ENCODE data around the gene SECTM1. TPM values are rescaled to one million over a fixed set of nuclear protein-coding genes. Genes with fewer than 3 reads are reported as not detected.
"Not testable (repeated sequence)": the region's sequence is repeated elsewhere in the genome, so short reads cannot be mapped to it uniquely, and the experiment has no call there.

The SECTM1 gene
- total RNA-seq, 1 donor from 2014 or later, result 0.78 TPM

GRCh38 chr17:82347994-82348393 lies 14.4 kb upstream of the SECTM1 start:
- not testable (repeated sequence) for DNase-seq

GRCh38 chr17:82346342-82347300 lies 13.1 kb upstream of the SECTM1 start:
- no peak for DNase-seq

- no peak for DNase-seq
These were observed 11.8 kb upstream of the SECTM1 start for GRCh38 chr17:82345151-82345976.

- DNase-seq, result no peak
These were observed 10.8 kb upstream of the SECTM1 start for GRCh38 chr17:82344175-82344907.

- no peak for DNase-seq
These were observed 10.0 kb upstream of the SECTM1 start for GRCh38 chr17:82343560-82343959.

GRCh38 chr17:82342361-82343079 lies 9.0 kb upstream of the SECTM1 start:
- DNase-seq, result no peak

- DNase-seq, result no peak
These were observed 6.3 kb upstream of the SECTM1 start for GRCh38 chr17:82339634-82340580.

GRCh38 chr17:82338858-82339633 lies 5.5 kb upstream of the SECTM1 start:
- peak; percentile 16 for DNase-seq

- no peak for DNase-seq
These were observed 1.2 kb upstream of the SECTM1 start for GRCh38 chr17:82334622-82335394.

GRCh38 chr17:82334204-82334621 lies 647 bp upstream of the SECTM1 start:
- no peak for DNase-seq

- no peak for DNase-seq
These were observed 792 bp downstream of the SECTM1 start for GRCh38 chr17:82332669-82333278.

GRCh38 chr17:82331345-82331939 lies 2.1 kb downstream of the SECTM1 start:
- no peak for DNase-seq

GRCh38 chr17:82330322-82331239 lies 3.0 kb downstream of the SECTM1 start:
- DNase-seq, result no peak

- no peak for DNase-seq
These were observed 3.8 kb downstream of the SECTM1 start for GRCh38 chr17:82329683-82330321.

GRCh38 chr17:82328994-82329507 lies 4.5 kb downstream of the SECTM1 start:
- no peak for DNase-seq
